Cardiac septum (tissue), 1 donor: ENCODE measurements around the gene EPSTI1. TPM values are rescaled to one million over a fixed set of nuclear protein-coding genes. Genes with fewer than 3 reads are reported as not detected.
"Not testable (repeated sequence)": the region's sequence is repeated elsewhere in the genome, so short reads cannot be mapped to it uniquely, and the experiment has no call there.

Source experiments
- DNase-seq: peaks from one replicate; pipeline ENCODE4 v3.0.0-alpha.2; 2020; ENCODE audit warnings: low spot score
- intact Hi-C: fragments of 100-400 bp; cut with DNase I; formaldehyde crosslinking; loops from one replicate; pipeline ENCODE4 v1.14.0; 2022
- long read RNA-seq: library from polyadenylated mRNA; unstranded; transcript quantifications from one replicate; pipeline ENCODE4 v2.0.0, GENCODE V29; 2021
- total RNA-seq: library from RNA; stranded (reverse); fragmentation: NEBNext Ultra II Directional; extraction: Animal tissue kit (Norgen Biotek cat#: 25700); gene quantifications from one replicate; pipeline ENCODE4 v1.2.1, GENCODE V29; 2021
- donor health status: DM: no; HTN: no; CAD: no.

Gene EPSTI1
- total RNA-seq = 2.7 TPM
- long read RNA-seq, partial matches to known transcripts = 1 of 3 reads
- long read RNA-seq, other reads (novel, unspliced or antisense) = 0 of 3 reads

- intact Hi-C loops = no loop called here
- peak; percentile 84 for DNase-seq
Measured at GRCh38 chr13:42991898-42992763, at the start of gene EPSTI1. TSS of gene EPSTI1 (minus strand) at chr13:42992241. CDS start at chr13:42992165, 76 bp downstream.

- no peak for DNase-seq
Measured at GRCh38 chr13:43041369-43041921, 49.4 kb upstream of the EPSTI1 start.

GRCh38 chr13:43040581-43041368, 48.7 kb upstream of the EPSTI1 start:
- intact Hi-C loops, DNase-seq: not testable (repeated sequence)

More at GRCh38 chr13:43041369-43041921, 49.4 kb upstream of the EPSTI1 start:
- intact Hi-C loops = no loop called here

- intact Hi-C loops = loop anchor here (5.0 kb wide), 1 partner anchor 87 kb away; no protein-coding TSS in a partner anchor
Measured at GRCh38 chr13:43039966-43040365, 47.9 kb upstream of the EPSTI1 start.

DNA sequence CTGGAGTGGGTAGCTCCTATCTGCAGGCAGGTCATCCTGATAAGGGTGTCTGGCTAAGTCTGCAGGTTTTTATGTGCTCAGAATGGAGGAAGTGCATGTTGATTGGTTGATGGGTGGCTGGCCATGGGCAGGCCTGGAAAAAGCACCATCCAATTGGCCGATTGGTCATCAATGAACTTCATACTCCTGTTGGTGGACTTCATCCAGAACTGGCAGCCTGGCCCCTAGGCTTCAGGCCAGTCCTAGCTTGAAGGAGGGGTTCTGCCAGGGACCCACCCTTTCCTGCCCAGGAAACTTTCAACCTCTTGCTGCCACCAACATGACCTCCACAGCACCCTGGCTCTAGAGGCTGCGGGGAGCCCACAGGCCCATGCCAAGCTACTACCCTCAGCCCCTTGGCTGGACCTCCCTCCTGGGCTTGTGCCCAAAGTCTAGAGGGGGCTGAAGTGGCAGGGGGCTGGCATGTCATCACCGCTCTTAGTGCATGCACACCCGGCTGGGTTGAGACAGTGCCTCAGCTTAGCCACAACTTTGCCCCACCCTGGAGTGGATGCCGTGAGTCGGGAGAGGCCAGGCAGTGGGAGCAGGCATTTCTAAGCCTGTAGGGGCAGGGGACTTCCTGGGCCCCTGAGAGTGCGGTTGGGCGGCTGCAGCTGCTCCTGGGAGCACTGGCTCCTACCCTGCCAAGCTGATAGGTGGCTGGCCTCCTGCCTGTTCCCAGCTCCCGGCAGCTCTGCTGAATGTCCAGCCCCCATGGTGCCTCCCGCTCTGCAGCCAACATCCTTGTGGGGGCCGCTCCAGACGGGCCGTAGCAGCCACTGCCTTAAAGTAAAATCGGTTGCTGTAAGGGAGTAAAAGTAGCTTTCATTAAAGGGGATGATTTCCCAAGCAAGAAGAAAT, 44.6 kb upstream of the EPSTI1 start:
- peak; percentile 90 for DNase-seq

More at GRCh38 chr13:43039966-43040365, 47.9 kb upstream of the EPSTI1 start:
- DNase-seq = no peak

DNA sequence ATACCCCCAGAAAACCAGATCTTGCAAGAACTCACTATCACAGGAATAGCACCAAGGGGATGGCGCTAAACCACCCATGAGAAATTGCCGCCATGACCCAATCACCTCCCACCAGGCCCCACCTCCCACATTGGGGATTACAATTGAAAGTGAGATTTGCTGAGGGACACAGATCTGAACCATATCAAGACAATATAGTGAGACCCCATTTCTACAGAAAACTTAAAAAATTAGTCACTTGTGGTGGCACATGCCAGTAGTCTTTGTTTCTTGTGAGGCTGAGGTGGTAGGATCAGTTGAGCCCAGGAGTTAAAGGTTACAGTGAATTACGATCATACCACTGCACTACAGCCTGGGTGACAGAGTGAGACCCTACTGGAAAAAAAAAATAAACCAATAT, 41.0 kb upstream of the EPSTI1 start:
- intact Hi-C loops = no loop called here
- DNase-seq = no peak

More for the DNA sequence above, 44.6 kb upstream of the EPSTI1 start:
- intact Hi-C loops = loop anchor here (5.0 kb wide), 1 partner anchor 91 kb away; no protein-coding TSS in a partner anchor

- intact Hi-C loops = no loop called here
Measured at GRCh38 chr13:43031881-43032280, 39.8 kb upstream of the EPSTI1 start.

GRCh38 chr13:43030548-43030947, 38.5 kb upstream of the EPSTI1 start:
- intact Hi-C loops = no loop called here
- DNase-seq = no peak

More at GRCh38 chr13:43031881-43032280, 39.8 kb upstream of the EPSTI1 start:
- no peak for DNase-seq

- DNase-seq = no peak
- intact Hi-C loops = no loop called here
Measured at GRCh38 chr13:43026262-43026661, 34.2 kb upstream of the EPSTI1 start.

- DNase-seq = peak; percentile 86
- intact Hi-C loops = no loop called here
Measured at GRCh38 chr13:43023289-43023963, 31.4 kb upstream of the EPSTI1 start, which contains the start of gene DNAJC15. TSS of gene DNAJC15 (plus strand) at chr13:43023586. CDS start at chr13:43023627, 41 bp downstream.

DNA sequence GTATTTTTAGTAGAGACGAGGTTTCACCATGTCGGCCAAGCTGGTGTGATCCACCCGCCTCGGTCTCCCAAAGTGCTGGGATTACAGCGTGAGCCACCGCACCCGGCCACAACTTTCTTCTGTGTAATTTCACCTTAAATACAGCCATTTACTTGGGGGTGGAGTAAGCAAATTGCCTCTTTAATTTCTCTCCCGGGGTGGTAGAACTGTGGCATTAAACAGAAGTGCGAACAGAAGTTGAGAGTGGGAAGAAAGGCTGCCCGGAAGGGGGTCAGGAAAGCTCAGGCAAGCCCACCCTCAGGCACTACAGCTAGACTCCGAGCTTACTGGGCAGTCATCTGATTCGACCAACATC, 30.9 kb upstream of the EPSTI1 start:
- intact Hi-C loops = no loop called here

DNA sequence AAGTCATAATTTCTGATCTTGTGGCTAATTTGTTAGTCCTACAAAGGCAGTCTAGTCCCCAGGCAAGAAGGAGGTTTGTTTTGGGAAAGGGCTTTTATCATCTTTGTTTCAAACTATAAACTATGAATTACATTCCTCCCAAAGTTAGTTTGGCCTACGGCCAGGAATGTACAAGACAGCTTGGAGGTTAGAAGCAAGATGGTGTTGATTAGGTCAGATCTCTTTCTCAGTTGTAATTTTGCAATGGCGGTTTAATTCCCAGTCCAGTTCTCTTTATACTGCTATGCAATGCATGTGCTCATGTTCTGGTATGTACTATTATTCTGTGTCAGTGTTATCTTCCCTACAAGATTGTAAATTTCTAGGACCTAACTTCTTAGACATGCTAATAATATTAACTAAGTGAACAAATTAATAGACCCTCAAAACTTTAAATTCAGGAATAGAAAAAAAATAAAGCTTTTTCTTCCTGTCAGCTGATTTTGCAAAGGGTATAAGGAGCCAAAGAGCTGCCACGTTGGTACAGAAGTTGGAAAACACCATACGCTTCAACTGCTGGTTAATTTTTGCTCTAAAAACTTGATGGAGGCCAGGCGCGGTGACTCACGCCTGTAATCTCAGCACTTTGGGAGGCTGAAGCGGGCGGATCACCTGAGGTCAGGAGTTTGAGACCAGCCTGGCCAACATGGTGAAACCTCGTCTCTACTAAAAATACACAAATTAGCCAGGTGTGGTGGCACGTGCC, 30.1 kb upstream of the EPSTI1 start:
- intact Hi-C loops = no loop called here
- no peak for DNase-seq

More for the DNA sequence above, 30.9 kb upstream of the EPSTI1 start:
- DNase-seq = no peak

DNA sequence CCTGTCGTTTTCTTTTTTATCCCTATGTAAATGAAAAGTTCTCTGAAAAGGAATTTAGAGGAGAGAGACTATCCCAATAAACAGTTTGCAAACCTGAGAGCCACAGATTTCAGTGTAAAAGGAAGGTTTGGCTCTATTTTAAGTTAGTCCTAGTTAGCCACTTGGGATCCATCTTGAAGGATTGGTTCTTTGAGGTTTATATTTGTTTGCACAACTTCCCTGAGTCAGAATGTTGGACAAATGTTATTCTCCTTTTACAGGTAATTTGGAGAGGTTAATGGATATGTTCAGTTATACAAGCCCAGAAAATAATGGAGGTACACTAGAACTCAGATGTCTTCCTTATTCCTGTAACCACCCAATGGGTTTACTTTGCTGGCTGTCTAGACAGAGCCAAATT, 28.8 kb upstream of the EPSTI1 start:
- no peak for DNase-seq
- intact Hi-C loops = no loop called here

- DNase-seq = no peak
- intact Hi-C loops = no loop called here
Measured at GRCh38 chr13:43019811-43020210, 27.8 kb upstream of the EPSTI1 start.

DNA sequence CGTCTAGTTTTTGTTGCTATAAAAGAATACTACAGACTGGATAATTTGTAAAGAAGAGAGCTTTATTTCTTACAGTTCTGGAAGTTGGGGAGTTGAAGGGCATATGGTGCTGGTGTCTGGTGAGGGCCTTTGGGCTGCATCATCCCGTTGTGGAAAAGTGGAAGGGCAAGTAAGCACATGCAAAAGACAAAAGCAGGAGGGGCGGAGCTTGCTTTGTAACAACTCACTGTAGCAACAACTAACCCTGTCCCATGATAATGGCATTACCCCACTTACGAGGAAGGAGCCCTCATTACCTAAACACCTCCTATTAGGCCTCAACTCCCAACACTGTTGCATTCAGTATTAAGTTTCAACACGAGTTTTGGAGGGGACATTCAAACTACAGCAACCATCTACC, 24.2 kb upstream of the EPSTI1 start:
- no peak for DNase-seq
- intact Hi-C loops = no loop called here

DNA sequence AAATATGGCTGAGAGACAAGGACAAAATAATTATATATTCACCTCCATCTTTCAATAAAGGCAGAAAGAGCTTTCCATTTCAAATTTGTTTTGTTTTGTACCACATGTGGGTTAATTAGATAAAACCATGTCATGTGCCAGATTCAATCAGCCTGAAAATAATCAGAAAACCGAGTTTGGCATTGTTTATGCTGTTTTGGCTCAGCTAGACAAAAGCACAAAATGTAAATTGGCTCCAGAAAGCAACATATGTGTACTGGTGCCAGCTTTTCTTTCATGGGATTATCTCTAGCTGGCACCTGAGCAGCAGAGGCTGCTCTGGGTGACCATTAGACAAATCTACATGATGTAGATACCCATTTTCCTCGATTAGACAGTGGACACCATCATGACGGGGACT, 22.1 kb upstream of the EPSTI1 start:
- intact Hi-C loops = no loop called here
- DNase-seq = no peak

- intact Hi-C loops = no loop called here
Measured at GRCh38 chr13:43009506-43009905, 17.5 kb upstream of the EPSTI1 start.

DNA sequence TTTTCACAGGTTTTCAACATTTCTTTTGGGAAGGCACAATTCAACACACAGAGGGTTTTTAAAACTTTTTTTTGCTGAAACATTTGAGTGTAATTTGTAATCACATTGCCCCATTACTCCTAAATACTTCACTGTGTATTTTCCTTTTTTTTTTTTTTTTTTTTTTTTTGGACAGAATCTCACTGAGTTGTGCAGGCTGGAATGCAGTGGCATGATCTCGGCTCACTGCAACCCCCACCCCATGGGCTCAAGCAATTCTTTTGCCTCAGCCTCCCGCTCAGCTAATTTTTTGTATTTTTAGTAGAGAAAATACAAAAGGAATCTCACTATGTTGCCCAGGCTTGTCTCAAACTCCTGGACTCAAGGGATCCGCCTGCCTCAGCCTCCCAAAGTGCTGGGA, 16.6 kb upstream of the EPSTI1 start:
- intact Hi-C loops = no loop called here
- DNase-seq = no peak

More at GRCh38 chr13:43009506-43009905, 17.5 kb upstream of the EPSTI1 start:
- DNase-seq = no peak
